Measurements from ENCODE around the gene LIPC. TPM values are rescaled to one million over a fixed set of nuclear protein-coding genes. Genes with fewer than 3 reads are reported as not detected.

Gene LIPC
- total RNA-seq, 3 donors from 2014 or later (not counting 1 experiment from before 2014, with no cell fraction given), result 5.3 to 7.1 (median 5.3) TPM

- H3K4me1 ChIP-seq (ENCODE audit: control insufficient read depth, insufficient read depth, low read length), result no peaks in the 10 kb centered on the region
- TF ChIP-seq CTCF (IDR thresholded peaks at IDR 0.05), result no peak
- H3K27me3 ChIP-seq (ENCODE audit: control insufficient read depth, insufficient read depth, low read length), result no peaks in the 10 kb centered on the region
- no peak overlapping the region for H3K27ac ChIP-seq (ENCODE audit: low read length)
- H3K4me3 ChIP-seq (ENCODE audit: low read length), result no peak overlapping the region
- Mint-ChIP-seq H3K36me3 (no peaks in the 10 kb centered on the region), H3K27ac (no peak overlapping the region), H3K9me3 (no peaks in the 10 kb centered on the region), H3K27me3 (ENCODE audit: low read depth in 2 of 2) (peaks cover 0 to 9% of the 10 kb centered on the region in 2 donors), H3K4me3 (no peak overlapping the region), H3K4me1 (peaks cover 0 to 9% of the 10 kb centered on the region in 2 donors)
- no peaks in the 10 kb centered on the region for H3K36me3 ChIP-seq (ENCODE audit: control insufficient read depth, insufficient read depth, low read length)
- ATAC-seq (no peak), DNase-seq (no peak)
- WGBS (ENCODE audit: insufficient coverage), result 94% methylated on average over 3 of the region's 4 CpGs
- H3K9me3 ChIP-seq (ENCODE audit: control insufficient read depth, insufficient read depth, low read length), result no peaks in the 10 kb centered on the region
- intact Hi-C loops (cut with micrococcal nuclease), result no loop called here
Observed at GRCh38 chr15:58403581-58403980, 28.2 kb upstream of the LIPC start.

GRCh38 chr15:58404020-58404419, 27.8 kb upstream of the LIPC start:
- Histone ChIP-seq H3K27me3 (ENCODE audit: control insufficient read depth, insufficient read depth, low read length) (no peaks in the 10 kb centered on the region), H3K9me3 (ENCODE audit: control insufficient read depth, insufficient read depth, low read length) (no peaks in the 10 kb centered on the region), H3K27ac (ENCODE audit: low read length) (no peak overlapping the region), H3K4me3 (ENCODE audit: low read length) (no peak overlapping the region), H3K36me3 (ENCODE audit: control insufficient read depth, insufficient read depth, low read length) (no peaks in the 10 kb centered on the region), H3K4me1 (ENCODE audit: control insufficient read depth, insufficient read depth, low read length) (no peaks in the 10 kb centered on the region)
- intact Hi-C loops (cut with micrococcal nuclease), result no loop called here
- no peak overlapping the region for H3K4me3 Mint-ChIP-seq
- no peak for DNase-seq
- WGBS (ENCODE audit: insufficient coverage), result 92% methylated on average over 5 of the region's 5 CpGs
- H3K4me1 Mint-ChIP-seq, result peaks cover 0 to 10% of the 10 kb centered on the region in 2 donors
- no peak for TF ChIP-seq CTCF (IDR thresholded peaks at IDR 0.05)
- H3K36me3 Mint-ChIP-seq, result no peaks in the 10 kb centered on the region
- H3K27ac Mint-ChIP-seq, result no peak overlapping the region
- H3K9me3 Mint-ChIP-seq, result no peaks in the 10 kb centered on the region
- H3K27me3 Mint-ChIP-seq (ENCODE audit: low read depth in 2 of 2), result peaks cover 0 to 9% of the 10 kb centered on the region in 2 donors
- ATAC-seq, result no peak

GRCh38 chr15:58404722-58405121, 27.1 kb upstream of the LIPC start:
- H3K27me3 ChIP-seq (ENCODE audit: control insufficient read depth, insufficient read depth, low read length), result no peaks in the 10 kb centered on the region
- no peak overlapping the region for H3K27ac Mint-ChIP-seq
- intact Hi-C loops (cut with micrococcal nuclease), result no loop called here
- peaks cover 3 to 17% of the 10 kb centered on the region in 2 donors for H3K4me1 Mint-ChIP-seq
- peaks cover 4% of the 10 kb centered on the region for H3K4me1 ChIP-seq (ENCODE audit: control insufficient read depth, insufficient read depth, low read length)
- ATAC-seq (no peak), DNase-seq (no peak)
- no peaks in the 10 kb centered on the region for H3K9me3 Mint-ChIP-seq
- H3K4me3 ChIP-seq (ENCODE audit: low read length), result no peak overlapping the region
- no peaks in the 10 kb centered on the region for H3K9me3 ChIP-seq (ENCODE audit: control insufficient read depth, insufficient read depth, low read length)
- WGBS (ENCODE audit: insufficient coverage), result 90% methylated on average over 1 of the region's 2 CpGs
- H3K36me3 Mint-ChIP-seq, result no peaks in the 10 kb centered on the region
- TF ChIP-seq CTCF (IDR thresholded peaks at IDR 0.05), result no peak
- H3K27ac ChIP-seq (ENCODE audit: low read length), result no peak overlapping the region
- H3K27me3 Mint-ChIP-seq (ENCODE audit: low read depth in 2 of 2), result peaks cover 0 to 6% of the 10 kb centered on the region in 2 donors
- no peaks in the 10 kb centered on the region for H3K36me3 ChIP-seq (ENCODE audit: control insufficient read depth, insufficient read depth, low read length)
- no peak overlapping the region for H3K4me3 Mint-ChIP-seq

GRCh38 chr15:58405865-58406264, 25.9 kb upstream of the LIPC start:
- H3K4me1 Mint-ChIP-seq, result peaks cover 15 to 27% of the 10 kb centered on the region in 2 donors
- TF ChIP-seq CTCF (IDR thresholded peaks at IDR 0.05), result no peak
- H3K27ac Mint-ChIP-seq, result no peak overlapping the region
- Histone ChIP-seq H3K4me1 (ENCODE audit: control insufficient read depth, insufficient read depth, low read length) (peaks cover 4% of the 10 kb centered on the region), H3K4me3 (ENCODE audit: low read length) (no peak overlapping the region), H3K27ac (ENCODE audit: low read length) (no peak overlapping the region), H3K36me3 (ENCODE audit: control insufficient read depth, insufficient read depth, low read length) (no peaks in the 10 kb centered on the region), H3K9me3 (ENCODE audit: control insufficient read depth, insufficient read depth, low read length) (no peaks in the 10 kb centered on the region), H3K27me3 (ENCODE audit: control insufficient read depth, insufficient read depth, low read length) (no peaks in the 10 kb centered on the region)
- no peak for DNase-seq
- 93% methylated on average over 3 of the region's 3 CpGs for WGBS (ENCODE audit: insufficient coverage)
- no peak overlapping the region for H3K4me3 Mint-ChIP-seq
- no peaks in the 10 kb centered on the region for H3K36me3 Mint-ChIP-seq
- no peaks in the 10 kb centered on the region for H3K9me3 Mint-ChIP-seq
- no peak for ATAC-seq
- intact Hi-C loops (cut with micrococcal nuclease), result no loop called here
- peaks cover 0 to 3% of the 10 kb centered on the region in 2 donors for H3K27me3 Mint-ChIP-seq (ENCODE audit: low read depth in 2 of 2)
